Endodermal cell (in vitro differentiated cells): ENCODE measurements around the gene ELMO2. TPM values are rescaled to one million over a fixed set of nuclear protein-coding genes. Genes with fewer than 3 reads are reported as not detected.

ENCODE experiments used
- DNase-seq: peaks from one replicate; pipeline ENCODE4 v3.0.0-alpha.2; 2017
- H3K27ac ChIP-seq: 2 replicates; pipeline ENCODE4 v1.5.1; 2013; ENCODE audit warnings: mild to moderate bottlenecking, low read depth, low read length, moderate library complexity
- H3K27me3 ChIP-seq: 2 replicates; pipeline ENCODE4 v1.6.1; 2013; ENCODE audit warnings: mild to moderate bottlenecking, low read length, moderate library complexity; ENCODE audit not compliant: insufficient read depth, control insufficient read depth, poor library complexity, severe bottlenecking
- H3K36me3 ChIP-seq: 2 replicates; pipeline ENCODE4 v1.7.0; 2013; ENCODE audit warnings: mild to moderate bottlenecking, low read length, moderate library complexity; ENCODE audit not compliant: control insufficient read depth, insufficient read depth
- H3K4me1 ChIP-seq: one replicate; pipeline ENCODE4 v1.7.0; 2013; ENCODE audit warnings: low read length; ENCODE audit not compliant: control insufficient read depth, insufficient read depth
- H3K4me3 ChIP-seq: 2 replicates; pipeline ENCODE4 v1.5.1; 2013; ENCODE audit warnings: mild to moderate bottlenecking, low read length, moderate library complexity
- H3K9ac ChIP-seq: 2 replicates; pipeline ENCODE4 v1.6.1; 2013; ENCODE audit warnings: mild to moderate bottlenecking, low read length, moderate library complexity; ENCODE audit not compliant: poor library complexity, severe bottlenecking; ENCODE audit errors: extremely low read depth
- H3K9me3 ChIP-seq: 2 replicates; pipeline ENCODE4 v1.6.1; 2013; ENCODE audit warnings: mild to moderate bottlenecking, low read length, moderate library complexity; ENCODE audit not compliant: control insufficient read depth
- H3K27ac Mint-ChIP-seq: 2 replicates; pipeline ENCODE4 v1.8.0; 2020; ENCODE audit warnings: mixed read lengths
- H3K27me3 Mint-ChIP-seq: 2 replicates; pipeline ENCODE4 v1.8.0; 2021; ENCODE audit warnings: mild to moderate bottlenecking, mixed read lengths; ENCODE audit not compliant: insufficient read depth
- H3K36me3 Mint-ChIP-seq: 2 replicates; pipeline ENCODE4 v1.8.0; 2020; ENCODE audit warnings: low read depth, mixed read lengths
- H3K4me1 Mint-ChIP-seq: 2 replicates; pipeline ENCODE4 v1.8.0; 2020; ENCODE audit warnings: mixed read lengths
- H3K4me3 Mint-ChIP-seq: 2 replicates; pipeline ENCODE4 v1.8.0; 2020; ENCODE audit warnings: mild to moderate bottlenecking, moderate library complexity, mixed read lengths
- H3K9me3 Mint-ChIP-seq: 2 replicates; pipeline ENCODE4 v1.8.0; 2020; ENCODE audit warnings: mild to moderate bottlenecking, mixed read lengths
- CTCF ChIP-seq: fragments of 200-600 bp; sonication (generic); conservative IDR thresholded peaks from 2 replicates; pipeline ENCODE4 v1.5.0; 2021; ENCODE audit warnings: antibody characterized with exemption, mild to moderate bottlenecking
- WGBS, 2 experiments: methylation state at CpG; one replicate each; pipeline versions ENCODE4 v1.1.5 to v1.1.7; 2013; ENCODE audit warnings: missing lambda C conversion rate in 2 of 2, mixed read lengths in 1 of 2; ENCODE audit not compliant: insufficient coverage in 1 of 2, insufficient read length in 1 of 2; 5-methylcytosine and 5-hydroxymethylcytosine counted together
- total RNA-seq, 2 donors: library from RNA; stranded (reverse); fragmentation: NEBNext Ultra II Directional in 1 of 2; extraction: Animal tissue kit (Norgen Biotek cat#: 25700) in 1 of 2; gene quantifications; 2 replicates in 1 of 2; 3 replicates in 1 of 2; pipeline ENCODE4 v1.2.1, GENCODE V29; 2021

Gene ELMO2
- total RNA-seq, 2 donors from 2014 or later: 44.8 to 52.8 TPM

DNA sequence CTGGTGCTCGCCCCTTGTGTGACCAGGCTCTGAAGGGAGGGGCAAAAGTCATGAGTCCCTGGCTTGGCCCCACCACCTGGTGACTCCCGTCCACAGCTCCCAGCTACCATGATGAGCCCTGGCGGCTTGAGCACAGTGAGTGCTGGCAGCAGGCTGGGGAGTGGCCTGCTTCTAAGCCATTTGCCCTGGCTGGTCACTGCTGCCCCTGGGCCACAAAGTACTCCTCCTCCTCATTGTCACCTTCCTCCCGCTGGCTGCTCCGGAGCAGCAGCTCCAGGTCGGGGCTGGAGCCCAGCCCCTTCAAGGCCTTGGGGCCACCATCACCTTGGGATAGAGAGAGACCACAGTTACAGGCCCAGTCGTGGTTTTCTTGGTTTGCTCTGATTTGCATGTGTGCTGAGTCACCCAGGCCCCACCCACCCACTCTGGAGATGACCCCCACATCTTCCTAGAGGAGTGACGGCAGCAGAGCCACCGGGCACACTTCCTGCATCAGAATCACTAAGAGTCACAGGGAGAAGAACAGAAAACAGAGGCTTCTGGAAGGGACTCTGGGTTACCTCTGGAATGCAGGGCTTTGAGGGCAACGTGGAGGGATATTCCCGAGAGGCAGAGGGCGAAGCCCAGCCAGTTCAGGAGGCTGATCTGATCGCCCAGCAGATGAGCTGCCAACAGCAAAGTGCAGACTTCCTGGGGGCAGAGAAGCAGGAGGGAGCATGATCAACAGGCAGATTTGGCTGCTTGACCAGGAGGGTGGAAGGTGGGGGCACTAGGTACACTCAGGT is 56.0 kb downstream of the ELMO2 start:
- Mint-ChIP-seq H3K4me1 (peaks cover 24% of the 10 kb centered on the region), H3K36me3 (peaks cover 25% of the 10 kb centered on the region), H3K27ac (peak overlapping the region; percentile 92), H3K27me3 (no peaks in the 10 kb centered on the region), H3K9me3 (no peaks in the 10 kb centered on the region), H3K4me3 (no peak overlapping the region)
- WGBS, 2 experiments: 47 to 67% methylated on average over 6 to 13 of the region's 13 CpGs
- no peak overlapping the region for H3K9ac ChIP-seq
- H3K27me3 ChIP-seq: no peaks in the 10 kb centered on the region
- peaks cover 4% of the 10 kb centered on the region for H3K4me1 ChIP-seq
- peaks cover 20% of the 10 kb centered on the region for H3K36me3 ChIP-seq
- H3K27ac ChIP-seq: peak overlapping the region; percentile 88
- peak; percentile 82 for DNase-seq
- no peak for TF ChIP-seq CTCF
- no peak overlapping the region for H3K4me3 ChIP-seq
- no peaks in the 10 kb centered on the region for H3K9me3 ChIP-seq

DNA sequence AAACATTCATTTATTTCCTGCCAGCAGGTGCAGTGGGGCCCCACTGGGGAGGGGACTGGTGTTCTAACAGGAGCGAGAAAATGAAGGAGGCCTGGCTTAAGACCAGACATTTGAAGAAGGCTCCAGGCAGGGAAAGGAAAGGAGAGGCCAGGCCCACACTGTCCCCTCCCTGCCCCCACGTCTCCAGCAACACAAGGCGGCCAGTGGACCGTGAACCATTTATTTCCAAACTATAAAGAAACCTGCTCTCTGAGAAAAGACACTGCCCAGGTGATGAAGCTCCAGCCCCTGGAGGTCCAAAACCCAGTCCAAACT is 56.7 kb downstream of the ELMO2 start:
- DNase-seq: no peak
- Histone ChIP-seq H3K4me1 (peaks cover 4% of the 10 kb centered on the region), H3K4me3 (no peak overlapping the region), H3K36me3 (peaks cover 13% of the 10 kb centered on the region), H3K27me3 (no peaks in the 10 kb centered on the region), H3K27ac (peak overlapping the region; percentile 88), H3K9ac (no peak overlapping the region), H3K9me3 (no peaks in the 10 kb centered on the region)
- peaks cover 24% of the 10 kb centered on the region for H3K4me1 Mint-ChIP-seq
- H3K27me3 Mint-ChIP-seq: peaks cover 2% of the 10 kb centered on the region
- no peak overlapping the region for H3K27ac Mint-ChIP-seq
- H3K36me3 Mint-ChIP-seq: peaks cover 23% of the 10 kb centered on the region
- 96% methylated on average over 4 of the region's 4 CpGs; no CpG with 5 or more reads in 1 of the 2 experiments for WGBS, 2 experiments
- H3K9me3 Mint-ChIP-seq: no peaks in the 10 kb centered on the region
- TF ChIP-seq CTCF: no peak
- H3K4me3 Mint-ChIP-seq: no peak overlapping the region

GRCh38 chr20:46349035-46349741 is 57.2 kb downstream of the ELMO2 start:
- Mint-ChIP-seq H3K27ac (peak overlapping the region; percentile 58), H3K4me1 (peaks cover 24% of the 10 kb centered on the region), H3K36me3 (peaks cover 18% of the 10 kb centered on the region), H3K27me3 (peaks cover 7% of the 10 kb centered on the region), H3K9me3 (no peaks in the 10 kb centered on the region), H3K4me3 (no peak overlapping the region)
- no peak overlapping the region for H3K9ac ChIP-seq
- H3K4me1 ChIP-seq: peaks cover 4% of the 10 kb centered on the region
- H3K27me3 ChIP-seq: no peaks in the 10 kb centered on the region
- peak; percentile 92 for DNase-seq
- WGBS, 2 experiments: 67 to 68% methylated on average over 6 to 12 of the region's 12 CpGs
- peaks cover 8% of the 10 kb centered on the region for H3K36me3 ChIP-seq
- H3K27ac ChIP-seq: no peak overlapping the region
- H3K9me3 ChIP-seq: no peaks in the 10 kb centered on the region
- peak; percentile 83 for TF ChIP-seq CTCF
- H3K4me3 ChIP-seq: no peak overlapping the region
